OCI-LY7 (cell line): ENCODE data around the gene RPL3. TPM values are rescaled to one million over a fixed set of nuclear protein-coding genes. Genes with fewer than 3 reads are reported as not detected.

Experiments used
- BruUV-seq: library from RNA; stranded (reverse); fragments of 400-500 nt; replicated peaks from 2 replicates; lab custom pipeline; 2021; lab: Mats Ljungman, UMichigan
- CTCF ChIA-PET: fragments of 300-600 bp; sonication (Branson Sonifier 250); formaldehyde crosslinking; loops from one replicate; lab custom pipeline; 2022; ENCODE audit warnings: antibody characterized with exemption; ENCODE audit not compliant: unreplicated experiment; lab: Charles Lee
- POLR2A ChIA-PET: fragments of 300-600 bp; sonication (Branson Sonifier 250); formaldehyde crosslinking; loops from one replicate; lab custom pipeline; 2022; ENCODE audit warnings: antibody characterized with exemption; lab: Charles Lee
- DNase-seq: peaks from one replicate; pipeline ENCODE4 v3.0.0-alpha.2; 2015; ENCODE audit warnings: low spot score
- H2AFZ ChIP-seq: fragments of 200-600 bp; sonication (generic), shearing (Covaris generic); 2 replicates; pipeline ENCODE4 v1.6.1; 2014; ENCODE audit warnings: mild to moderate bottlenecking, antibody characterized with exemption, low read length, moderate library complexity
- H3K27ac ChIP-seq: fragments of 200-600 bp; sonication (generic); 2 replicates; pipeline ENCODE4 v1.5.1; 2014; ENCODE audit warnings: mixed run types, low read depth, mild to moderate bottlenecking, moderate library complexity, low read length, inconsistent platforms; ENCODE audit not compliant: poor library complexity, severe bottlenecking
- H3K36me3 ChIP-seq: fragments of 200-600 bp; sonication (generic); 2 replicates; pipeline ENCODE4 v1.6.1; 2014; ENCODE audit warnings: mild to moderate bottlenecking, antibody characterized with exemption, low read length, moderate library complexity, mixed read lengths; ENCODE audit not compliant: insufficient read depth
- H3K4me1 ChIP-seq: fragments of 200-600 bp; sonication (generic); 2 replicates; pipeline ENCODE4 v1.5.1; 2014; ENCODE audit warnings: mild to moderate bottlenecking, low read length; ENCODE audit not compliant: insufficient read depth, poor library complexity, severe bottlenecking
- H3K4me2 ChIP-seq: fragments of 200-600 bp; sonication (generic); 2 replicates; pipeline ENCODE4 v1.6.1; 2014; ENCODE audit warnings: mild to moderate bottlenecking, low read length
- H3K4me3 ChIP-seq: fragments of 200-600 bp; sonication (generic); 2 replicates; pipeline ENCODE4 v1.5.1; 2014; ENCODE audit warnings: mild to moderate bottlenecking, low read depth, low read length; ENCODE audit not compliant: poor library complexity, severe bottlenecking
- H3K79me2 ChIP-seq: fragments of 200-600 bp; sonication (generic); 2 replicates; pipeline ENCODE4 v1.6.1; 2016; ENCODE audit warnings: low read depth, mild to moderate bottlenecking, low read length, moderate library complexity, mixed read lengths; ENCODE audit not compliant: insufficient read depth
- H3K9me2 ChIP-seq: fragments of 200-600 bp; sonication (generic); 2 replicates; pipeline ENCODE4 v1.6.1; 2016; ENCODE audit warnings: mild to moderate bottlenecking, low read length, mixed read lengths; ENCODE audit not compliant: insufficient read depth
- H3K9me3 ChIP-seq: fragments of 200-600 bp; sonication (generic); 2 replicates; pipeline ENCODE4 v1.6.1; 2014; ENCODE audit warnings: mild to moderate bottlenecking, mixed run types, low read length, mixed read lengths
- H4K20me1 ChIP-seq: fragments of 200-600 bp; sonication (generic); 2 replicates; pipeline ENCODE4 v1.6.1; 2014; ENCODE audit warnings: mild to moderate bottlenecking, antibody characterized with exemption, low read length, moderate library complexity, mixed read lengths; ENCODE audit not compliant: insufficient read depth
- EZH2phosphoT487 ChIP-seq: fragments of 200-600 bp; sonication (generic); IDR thresholded peaks from 2 replicates; pipeline ENCODE4 v1.6.1; 2018; ENCODE audit warnings: low read depth, borderline replicate concordance, mild to moderate bottlenecking, mixed run types, antibody characterized with exemption, low read length, moderate library complexity, mixed read lengths
- intact Hi-C: fragments of 100-400 bp; cut with micrococcal nuclease; formaldehyde crosslinking; loops from one replicate; pipeline ENCODE4 v1.10.0; 2022; ENCODE audit not compliant: unreplicated experiment
- total RNA-seq, 2 experiments: library from RNA; depleted of rRNA in 1 of 2; stranded (reverse); fragments of >200 nt in 1 of 2; shearing (Covaris generic) in 1 of 2; gene quantifications; 2 replicates each; pipeline ENCODE4 v1.2.3, GENCODE V29; 2014 to 2022
- TF ChIP-seq, protein P1 (sequence below): fragments of 200-600 bp; sonication (generic); conservative IDR thresholded peaks from 2 replicates; pipeline ENCODE4 v1.5.1; 2014; ENCODE audit warnings: mild to moderate bottlenecking, antibody characterized with exemption, low read length, moderate library complexity, mixed read lengths

The RPL3 gene
- total RNA-seq, 2 experiments from 2014 or later = 2,313 to 2,457 TPM

DNA sequence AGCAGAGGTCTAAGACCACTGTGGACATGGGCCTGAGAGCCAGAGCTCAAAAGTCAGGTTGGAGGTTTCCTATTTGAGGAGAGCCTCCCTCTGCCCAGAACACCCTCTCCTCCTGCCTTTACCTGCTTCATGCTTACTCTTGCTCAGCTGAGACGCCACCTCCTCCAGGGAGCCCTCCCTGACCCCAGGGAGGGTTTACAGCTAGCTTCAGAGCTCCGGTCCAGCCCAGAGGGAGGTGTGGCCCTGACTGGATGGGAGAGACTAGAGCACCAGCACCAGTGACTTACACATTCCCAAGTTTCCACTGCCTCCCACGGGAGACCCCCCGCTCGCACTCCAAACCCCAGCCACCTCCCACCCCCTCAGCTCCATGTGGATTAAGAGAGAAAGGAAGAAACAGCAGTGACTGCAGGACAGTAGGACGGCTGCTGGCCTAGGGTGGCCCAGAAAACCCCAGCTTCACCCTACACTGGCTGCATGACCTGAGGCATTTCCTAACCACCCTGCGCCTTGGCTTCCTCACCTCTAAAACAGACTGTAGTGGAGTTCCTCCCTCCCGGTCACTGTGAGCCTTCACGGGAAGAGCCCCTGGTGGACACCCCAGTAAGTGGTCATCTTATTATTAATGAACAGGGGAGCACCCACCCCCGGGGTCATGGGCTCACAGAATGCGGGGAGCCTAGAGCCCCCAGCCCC is 50.2 kb downstream of the RPL3 start:
- Histone ChIP-seq H3K27ac (no peak overlapping the region), H3K9me3 (no peaks in the 10 kb centered on the region), H3K4me1 (no peaks in the 10 kb centered on the region), H3K9me2 (no peaks in the 10 kb centered on the region), H2AFZ (no peak overlapping the region), H3K79me2 (no peaks in the 10 kb centered on the region), H4K20me1 (no peaks in the 10 kb centered on the region), H3K4me2 (no peak overlapping the region), H3K36me3 (no peaks in the 10 kb centered on the region), H3K4me3 (no peak overlapping the region)
- intact Hi-C loops = no loop called here
- TF ChIP-seq, protein P1, sequence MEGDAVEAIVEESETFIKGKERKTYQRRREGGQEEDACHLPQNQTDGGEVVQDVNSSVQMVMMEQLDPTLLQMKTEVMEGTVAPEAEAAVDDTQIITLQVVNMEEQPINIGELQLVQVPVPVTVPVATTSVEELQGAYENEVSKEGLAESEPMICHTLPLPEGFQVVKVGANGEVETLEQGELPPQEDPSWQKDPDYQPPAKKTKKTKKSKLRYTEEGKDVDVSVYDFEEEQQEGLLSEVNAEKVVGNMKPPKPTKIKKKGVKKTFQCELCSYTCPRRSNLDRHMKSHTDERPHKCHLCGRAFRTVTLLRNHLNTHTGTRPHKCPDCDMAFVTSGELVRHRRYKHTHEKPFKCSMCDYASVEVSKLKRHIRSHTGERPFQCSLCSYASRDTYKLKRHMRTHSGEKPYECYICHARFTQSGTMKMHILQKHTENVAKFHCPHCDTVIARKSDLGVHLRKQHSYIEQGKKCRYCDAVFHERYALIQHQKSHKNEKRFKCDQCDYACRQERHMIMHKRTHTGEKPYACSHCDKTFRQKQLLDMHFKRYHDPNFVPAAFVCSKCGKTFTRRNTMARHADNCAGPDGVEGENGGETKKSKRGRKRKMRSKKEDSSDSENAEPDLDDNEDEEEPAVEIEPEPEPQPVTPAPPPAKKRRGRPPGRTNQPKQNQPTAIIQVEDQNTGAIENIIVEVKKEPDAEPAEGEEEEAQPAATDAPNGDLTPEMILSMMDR = no peak
- TF ChIP-seq EZH2phosphoT487 = no peak
- DNase-seq = no peak
- BruUV-seq = no TSS peak
- CTCF ChIA-PET = no interaction called here
- POLR2A ChIA-PET = no interaction called here

DNA sequence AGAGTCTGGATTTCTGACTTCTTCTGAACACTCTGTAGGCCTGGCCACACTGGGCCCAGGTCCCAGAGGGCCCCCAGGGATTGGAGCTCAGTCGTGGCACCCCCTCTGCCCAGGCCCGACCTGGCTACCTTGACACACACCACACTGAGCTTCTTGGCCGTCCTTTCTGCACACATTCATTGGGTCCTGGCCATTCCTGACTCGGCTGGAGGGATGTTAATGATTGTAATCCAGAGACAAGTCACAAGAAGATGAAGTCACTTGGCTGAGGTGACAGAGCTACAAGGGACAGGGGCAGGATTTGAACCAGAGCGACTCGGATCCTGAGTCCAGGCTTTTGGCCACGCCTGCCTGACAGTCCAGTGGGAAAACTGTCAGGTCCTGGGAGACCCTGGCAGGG is 50.8 kb downstream of the RPL3 start:
- intact Hi-C loops = no loop called here
- CTCF ChIA-PET = no interaction called here
- no TSS peak for BruUV-seq
- Histone ChIP-seq H3K79me2 (no peaks in the 10 kb centered on the region), H4K20me1 (no peaks in the 10 kb centered on the region), H3K27ac (no peak overlapping the region), H3K4me2 (no peak overlapping the region), H3K36me3 (no peaks in the 10 kb centered on the region), H3K4me3 (no peak overlapping the region), H3K9me2 (no peaks in the 10 kb centered on the region), H2AFZ (no peak overlapping the region), H3K4me1 (no peaks in the 10 kb centered on the region), H3K9me3 (no peaks in the 10 kb centered on the region)
- no peak for TF ChIP-seq EZH2phosphoT487
- TF ChIP-seq, protein P1 = no peak
- POLR2A ChIA-PET = no interaction called here
- no peak for DNase-seq

DNA sequence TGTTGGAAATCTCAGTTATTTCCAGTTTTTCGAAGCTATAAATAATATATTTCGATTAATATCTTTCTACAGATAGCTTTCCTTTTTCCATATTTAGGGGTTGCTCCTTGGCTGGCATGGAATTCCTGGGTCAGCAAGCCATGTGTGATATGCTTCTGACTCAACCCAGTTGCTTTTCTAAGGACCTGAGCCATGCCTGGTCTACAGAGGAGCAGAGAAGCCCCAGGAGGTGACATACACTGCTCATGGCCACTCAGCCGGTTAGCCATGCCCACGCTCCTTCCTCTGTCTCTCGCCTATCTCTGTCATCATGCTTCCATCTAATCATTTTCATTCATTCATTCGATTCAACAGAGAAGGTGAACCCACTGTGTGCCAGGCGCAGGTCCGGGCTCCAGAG is 51.4 kb downstream of the RPL3 start:
- no peak overlapping the region for H2AFZ ChIP-seq
- H3K4me2 ChIP-seq = no peak overlapping the region
- no peak for DNase-seq
- H3K36me3 ChIP-seq = no peaks in the 10 kb centered on the region
- no peak overlapping the region for H3K27ac ChIP-seq
- no peak for TF ChIP-seq EZH2phosphoT487
- TF ChIP-seq, protein P1 = no peak
- H3K4me3 ChIP-seq = no peak overlapping the region
- H3K79me2 ChIP-seq = no peaks in the 10 kb centered on the region
- no peaks in the 10 kb centered on the region for H3K9me2 ChIP-seq
- ChIA-PET POLR2A (no interaction called here), CTCF (no interaction called here)
- intact Hi-C loops = no loop called here
- H3K4me1 ChIP-seq = no peaks in the 10 kb centered on the region
- H4K20me1 ChIP-seq = no peaks in the 10 kb centered on the region
- no TSS peak for BruUV-seq
- H3K9me3 ChIP-seq = no peaks in the 10 kb centered on the region
